Stimulated activated naive CD8-positive, alpha-beta T cell treated with anti-CD3 and anti-CD28 coated beads, Interleukin-15, amount 100 ng/mL, for 72 hours (primary cell): Measurements from ENCODE around the gene AKAP6.

Source experiments
- ATAC-seq: fragments of 150-1000 bp; cut with Tn5 transposase; 2 replicates; pipeline ENCODE4 v1.10.0; 2021; ENCODE audit warnings: mild to moderate bottlenecking, moderate library complexity
- DNase-seq, 2 donors: peaks; one replicate each; pipeline ENCODE4 v3.0.0; 2021 to 2022
- H3K27ac Mint-ChIP-seq, 2 donors: one replicate each; pipeline ENCODE4 v1.8.0; 2022; ENCODE audit warnings: mild to moderate bottlenecking in 2 of 2, mixed read lengths in 2 of 2, moderate library complexity in 2 of 2
- H3K27me3 Mint-ChIP-seq: one replicate; pipeline ENCODE4 v1.8.0; 2022; ENCODE audit warnings: mixed read lengths
- H3K4me1 Mint-ChIP-seq: one replicate; pipeline ENCODE4 v1.8.0; 2022; ENCODE audit warnings: mild to moderate bottlenecking, mixed read lengths
- H3K4me3 Mint-ChIP-seq, 2 donors: one replicate each; pipeline ENCODE4 v1.8.0; 2022; ENCODE audit warnings: mild to moderate bottlenecking in 2 of 2, mixed read lengths in 2 of 2, moderate library complexity in 1 of 2
- H3K9me3 Mint-ChIP-seq, 2 donors: one replicate each; pipeline ENCODE4 v1.8.0; 2022; ENCODE audit warnings: mixed read lengths in 2 of 2

The AKAP6 gene

DNA sequence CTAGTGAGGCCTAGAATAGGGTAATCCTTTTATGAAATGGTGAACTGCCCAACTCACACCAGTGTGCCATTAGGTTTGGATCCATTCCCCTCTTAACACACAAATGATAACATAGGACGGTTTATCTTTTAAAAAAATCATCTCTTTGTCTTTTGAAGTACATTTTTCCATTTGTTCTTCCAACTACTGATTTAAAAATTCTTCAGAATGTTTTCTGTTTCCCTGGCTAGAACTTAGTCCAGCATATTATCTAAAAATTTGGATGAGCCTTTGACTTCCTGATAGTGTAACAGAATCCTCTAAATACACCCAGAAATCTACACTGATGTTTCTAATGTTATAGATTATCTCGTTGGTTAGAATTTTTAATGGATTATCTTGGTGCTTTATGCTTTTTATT lies 359.8 kb downstream of the AKAP6 start:
- H3K9me3 Mint-ChIP-seq = no peaks in the 10 kb centered on the region
- no peak for ATAC-seq
- no peak for DNase-seq

DNA sequence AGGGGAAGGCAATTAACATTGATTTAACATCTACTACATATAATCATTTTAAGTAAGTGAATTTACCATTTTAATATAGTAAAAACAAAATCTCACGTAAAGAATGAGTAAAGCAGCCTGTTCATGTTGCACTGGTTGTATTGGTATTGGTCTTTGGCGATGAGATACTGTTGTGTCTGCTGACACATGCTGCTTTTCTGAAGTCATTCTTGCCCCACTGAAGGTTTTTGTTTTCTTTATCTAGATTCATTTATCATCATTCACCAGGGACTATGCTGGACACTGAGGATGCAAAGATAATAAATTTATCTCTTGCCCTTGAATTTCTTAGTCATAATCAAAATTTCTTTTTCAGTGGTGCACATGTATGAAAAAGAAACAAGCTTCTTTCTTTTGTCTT lies 363.3 kb downstream of the AKAP6 start:
- H3K27me3 Mint-ChIP-seq = no peaks in the 10 kb centered on the region

More for the DNA sequence above, 359.8 kb downstream of the AKAP6 start:
- no peaks in the 10 kb centered on the region for H3K27me3 Mint-ChIP-seq
- H3K4me3 Mint-ChIP-seq = no peak overlapping the region
- no peak overlapping the region for H3K27ac Mint-ChIP-seq
- no peaks in the 10 kb centered on the region for H3K4me1 Mint-ChIP-seq

DNA sequence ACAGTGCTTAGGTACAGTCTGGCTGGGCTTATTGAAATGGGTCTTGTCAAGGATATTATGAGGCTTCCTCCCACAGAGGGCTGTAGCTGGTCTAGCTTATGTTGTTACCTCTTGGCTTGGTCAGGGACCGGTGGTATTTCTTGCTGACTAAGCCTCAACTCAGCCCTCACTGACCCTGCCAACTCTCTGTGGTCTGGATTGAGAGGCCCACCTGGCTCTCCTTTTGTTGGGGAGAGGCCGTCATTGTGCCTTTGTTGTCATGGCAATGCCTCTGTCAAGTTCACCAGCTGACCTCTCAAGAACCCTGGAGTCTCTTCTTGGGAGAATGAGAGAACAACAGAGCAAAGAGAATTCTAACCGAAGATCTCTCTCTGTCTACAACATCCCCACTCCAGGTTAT lies 364.0 kb downstream of the AKAP6 start:
- H3K27me3 Mint-ChIP-seq = no peaks in the 10 kb centered on the region
- DNase-seq (no peak), ATAC-seq (no peak)
- H3K4me1 Mint-ChIP-seq = no peaks in the 10 kb centered on the region
- H3K27ac Mint-ChIP-seq = no peak overlapping the region
- no peak overlapping the region for H3K4me3 Mint-ChIP-seq
- H3K9me3 Mint-ChIP-seq = no peaks in the 10 kb centered on the region

More for the DNA sequence above, 363.3 kb downstream of the AKAP6 start:
- no peak overlapping the region for H3K4me3 Mint-ChIP-seq
- ATAC-seq = no peak
- H3K27ac Mint-ChIP-seq = no peak overlapping the region
- no peaks in the 10 kb centered on the region for H3K9me3 Mint-ChIP-seq
- no peak for DNase-seq
- H3K4me1 Mint-ChIP-seq = no peaks in the 10 kb centered on the region

DNA sequence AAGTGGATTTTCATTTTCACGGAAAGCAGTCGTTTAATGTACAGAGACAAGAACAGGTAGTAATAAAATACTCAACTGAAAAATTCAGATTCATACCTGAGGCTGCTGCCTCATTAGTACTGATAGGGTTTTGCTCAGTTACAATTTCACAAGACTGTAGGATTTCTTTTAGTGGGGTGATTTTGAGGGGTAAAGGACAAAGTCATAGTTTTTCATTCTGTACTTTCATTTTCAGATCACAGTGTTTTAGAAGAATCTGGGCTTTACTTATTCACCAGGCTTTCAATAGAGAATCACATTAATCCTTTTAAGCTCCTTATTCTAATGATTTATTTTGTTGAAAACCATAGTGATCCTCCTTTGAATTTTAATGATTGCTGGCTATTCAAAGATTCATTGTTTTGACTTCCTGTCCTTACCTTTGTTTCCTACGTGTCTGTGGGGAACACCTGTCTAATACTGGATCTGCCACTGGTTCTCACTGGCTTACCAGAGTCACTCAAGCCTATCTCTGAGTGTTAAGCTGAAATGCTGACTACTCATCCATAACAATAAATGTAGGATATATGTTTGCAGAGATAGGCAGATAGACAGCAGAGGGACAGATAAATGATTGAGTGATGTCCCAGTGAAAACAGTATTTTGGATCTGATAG lies 365.8 kb downstream of the AKAP6 start:
- no peak overlapping the region for H3K4me3 Mint-ChIP-seq
- H3K27ac Mint-ChIP-seq = no peak overlapping the region
- H3K4me1 Mint-ChIP-seq = no peaks in the 10 kb centered on the region
- no peak for ATAC-seq
- no peaks in the 10 kb centered on the region for H3K27me3 Mint-ChIP-seq
- H3K9me3 Mint-ChIP-seq = no peaks in the 10 kb centered on the region
- no peak for DNase-seq

DNA sequence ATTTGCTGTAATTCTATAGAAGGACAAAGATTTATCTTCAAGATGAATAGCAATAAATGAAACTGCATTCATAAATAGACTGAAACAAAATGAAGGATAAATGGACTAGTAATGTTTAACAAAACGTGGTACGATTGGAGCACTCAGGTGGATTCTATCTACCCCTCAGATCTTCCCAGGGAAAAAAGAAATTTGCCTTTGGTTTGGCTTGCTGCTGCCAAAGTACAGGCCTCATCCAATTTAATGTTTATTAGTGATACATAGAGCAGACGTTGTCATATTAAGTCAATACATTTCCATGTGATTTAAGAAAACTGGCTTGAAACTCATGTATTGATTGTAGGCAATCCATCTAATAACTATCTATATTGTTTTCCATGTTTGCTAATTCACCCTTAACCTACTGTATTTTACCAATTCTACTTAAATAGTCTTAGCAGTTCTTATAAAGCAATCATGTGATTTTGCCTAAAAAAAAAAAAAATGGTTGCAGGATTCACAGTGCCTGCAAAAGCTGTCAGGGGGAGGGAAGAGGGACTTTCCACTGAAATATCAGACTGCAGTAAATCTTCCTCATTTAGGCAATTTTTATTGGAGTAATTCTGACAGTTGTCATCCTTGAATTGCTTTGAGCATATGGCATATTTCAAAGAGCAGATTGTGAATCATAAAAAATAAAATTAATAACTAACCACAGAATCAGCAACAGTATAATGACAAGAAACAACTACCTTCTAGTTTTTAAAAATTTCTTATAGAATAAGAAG lies 367.4 kb downstream of the AKAP6 start:
- DNase-seq (no peak), ATAC-seq (no peak)
- H3K27ac Mint-ChIP-seq = peak overlapping the region in 1 of 2 donors; percentile 48
- H3K9me3 Mint-ChIP-seq = no peaks in the 10 kb centered on the region
- no peaks in the 10 kb centered on the region for H3K27me3 Mint-ChIP-seq
- no peaks in the 10 kb centered on the region for H3K4me1 Mint-ChIP-seq
- H3K4me3 Mint-ChIP-seq = no peak overlapping the region

DNA sequence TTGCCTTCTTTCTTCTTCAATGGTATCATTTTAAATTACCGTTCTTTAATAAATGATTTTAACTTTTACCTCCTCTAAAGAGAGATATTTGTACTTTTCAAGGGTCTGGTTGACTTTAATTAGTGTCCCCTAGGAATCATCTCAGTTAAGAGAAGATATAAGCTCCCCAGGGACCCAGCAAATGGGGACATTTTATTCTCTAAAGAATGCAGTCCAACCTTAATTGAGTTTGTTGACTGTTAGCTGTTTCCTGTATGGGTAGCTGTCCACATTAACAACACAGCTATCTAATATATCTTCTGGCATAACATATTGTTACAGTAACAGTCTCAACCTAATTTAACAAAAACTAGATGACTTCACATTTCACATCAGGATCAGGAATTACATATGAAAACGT lies 368.0 kb downstream of the AKAP6 start:
- Mint-ChIP-seq H3K4me3 (no peak overlapping the region), H3K27ac (no peak overlapping the region), H3K4me1 (no peaks in the 10 kb centered on the region), H3K27me3 (no peaks in the 10 kb centered on the region), H3K9me3 (no peaks in the 10 kb centered on the region)
- DNase-seq = no peak
- no peak for ATAC-seq

DNA sequence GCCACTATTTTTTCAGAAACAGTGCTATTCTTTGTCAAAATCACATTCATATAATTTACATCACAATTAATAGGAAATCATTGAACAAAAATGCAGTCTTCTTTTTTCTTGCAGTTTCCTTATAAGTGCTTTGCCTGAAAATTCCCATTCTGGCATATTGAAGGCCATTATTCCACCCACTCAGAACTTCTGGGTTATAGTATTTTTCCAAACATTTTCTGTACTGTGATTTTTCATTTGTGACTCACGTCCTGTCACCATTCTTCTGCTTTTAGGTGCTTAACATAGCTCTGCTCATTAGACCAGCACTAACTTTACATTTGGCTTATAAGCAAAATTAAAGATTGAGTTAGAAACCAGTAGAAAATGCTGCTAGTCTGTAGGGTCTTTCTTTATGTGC lies 368.6 kb downstream of the AKAP6 start:
- ATAC-seq (no peak), DNase-seq (no peak)
- Mint-ChIP-seq H3K4me3 (no peak overlapping the region), H3K9me3 (no peaks in the 10 kb centered on the region), H3K27me3 (no peaks in the 10 kb centered on the region), H3K4me1 (no peaks in the 10 kb centered on the region), H3K27ac (no peak overlapping the region)

DNA sequence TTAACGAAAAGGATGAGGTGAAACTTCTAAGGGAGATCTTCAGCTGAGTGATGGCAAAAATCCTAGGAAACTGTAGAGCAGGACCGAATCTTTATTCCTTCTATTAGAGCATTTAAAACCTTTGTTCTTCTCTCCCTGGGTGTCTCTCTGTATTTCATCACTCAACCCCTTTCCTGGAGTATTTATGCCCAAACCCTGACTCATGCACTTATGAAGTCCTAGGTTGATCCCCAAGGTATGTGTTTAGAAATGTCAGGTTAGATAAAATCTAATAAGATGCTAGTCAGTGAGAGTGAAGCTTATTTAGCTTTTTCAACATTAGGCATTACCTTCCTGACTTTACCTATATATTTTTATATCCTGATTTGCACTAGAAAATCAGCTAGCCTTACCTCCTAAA lies 369.7 kb downstream of the AKAP6 start:
- Mint-ChIP-seq H3K4me1 (no peaks in the 10 kb centered on the region), H3K4me3 (no peak overlapping the region), H3K27ac (no peak overlapping the region), H3K9me3 (no peaks in the 10 kb centered on the region), H3K27me3 (no peaks in the 10 kb centered on the region)
- ATAC-seq = no peak
- no peak for DNase-seq

DNA sequence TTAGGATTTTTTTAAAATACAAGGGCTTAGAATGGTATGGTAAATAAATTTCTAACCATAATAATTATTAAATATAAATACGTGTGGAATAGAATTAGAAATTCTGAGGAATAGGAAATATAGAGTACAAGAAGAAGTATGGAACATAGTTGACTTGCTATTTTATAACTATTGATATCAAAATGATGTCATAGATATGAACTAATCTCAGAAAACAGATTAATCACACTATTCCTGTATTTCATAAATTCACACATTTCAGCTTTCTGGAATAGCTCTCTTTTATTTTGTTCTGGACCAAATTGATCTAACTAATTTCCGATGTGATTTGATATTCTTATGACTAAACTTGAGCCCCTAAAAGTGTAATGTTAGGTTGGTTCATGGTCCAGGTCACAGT lies 372.4 kb downstream of the AKAP6 start:
- Mint-ChIP-seq H3K27me3 (no peaks in the 10 kb centered on the region), H3K9me3 (no peaks in the 10 kb centered on the region), H3K27ac (no peak overlapping the region), H3K4me1 (no peaks in the 10 kb centered on the region), H3K4me3 (no peak overlapping the region)
- DNase-seq (no peak), ATAC-seq (no peak)

DNA sequence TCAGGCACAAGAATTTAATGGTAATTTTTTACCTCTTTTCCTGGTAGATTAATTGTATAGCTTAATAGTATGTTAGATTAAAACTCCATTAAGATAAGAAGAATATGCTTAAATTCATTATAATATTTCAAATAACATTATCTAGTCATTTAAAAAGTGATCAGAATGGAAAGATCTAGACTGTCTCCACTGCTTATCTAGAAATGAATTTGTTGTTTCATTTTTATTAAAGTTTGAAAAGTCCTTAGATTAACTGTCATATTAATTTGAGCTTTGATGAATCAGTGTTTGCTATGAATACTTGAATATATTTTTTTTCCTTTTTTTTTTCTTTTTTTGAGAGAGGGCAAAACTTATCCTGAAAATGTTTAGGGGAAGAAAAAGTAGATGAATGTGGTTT lies 373.0 kb downstream of the AKAP6 start:
- H3K4me1 Mint-ChIP-seq = no peaks in the 10 kb centered on the region
- no peak for ATAC-seq
- H3K4me3 Mint-ChIP-seq = no peak overlapping the region
- no peak for DNase-seq
- H3K27me3 Mint-ChIP-seq = no peaks in the 10 kb centered on the region
- no peaks in the 10 kb centered on the region for H3K9me3 Mint-ChIP-seq
- H3K27ac Mint-ChIP-seq = no peak overlapping the region

DNA sequence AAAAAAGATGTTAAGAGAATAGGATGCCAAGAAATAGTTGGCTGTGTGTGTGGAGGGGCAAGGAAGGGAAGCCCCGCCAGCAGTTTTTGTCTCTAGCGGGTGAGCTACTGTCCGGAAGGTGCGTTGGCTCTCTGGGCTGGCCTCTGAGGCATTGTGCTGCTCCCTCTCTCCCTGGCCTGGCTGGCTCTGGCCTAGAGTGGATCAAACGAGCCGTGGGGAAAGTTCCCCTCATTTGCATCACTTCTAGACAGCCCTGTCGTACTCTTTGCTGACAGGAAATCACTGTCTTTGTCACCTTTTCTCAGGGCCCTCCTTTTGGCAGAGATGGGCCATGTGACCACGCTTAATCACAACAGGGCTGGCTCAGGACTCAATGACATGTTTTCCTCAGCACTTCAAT lies 373.5 kb downstream of the AKAP6 start:
- ATAC-seq = peak; percentile 43
- DNase-seq = no peak
- Mint-ChIP-seq H3K27ac (no peak overlapping the region), H3K4me3 (no peak overlapping the region), H3K9me3 (no peaks in the 10 kb centered on the region), H3K4me1 (no peaks in the 10 kb centered on the region), H3K27me3 (no peaks in the 10 kb centered on the region)

DNA sequence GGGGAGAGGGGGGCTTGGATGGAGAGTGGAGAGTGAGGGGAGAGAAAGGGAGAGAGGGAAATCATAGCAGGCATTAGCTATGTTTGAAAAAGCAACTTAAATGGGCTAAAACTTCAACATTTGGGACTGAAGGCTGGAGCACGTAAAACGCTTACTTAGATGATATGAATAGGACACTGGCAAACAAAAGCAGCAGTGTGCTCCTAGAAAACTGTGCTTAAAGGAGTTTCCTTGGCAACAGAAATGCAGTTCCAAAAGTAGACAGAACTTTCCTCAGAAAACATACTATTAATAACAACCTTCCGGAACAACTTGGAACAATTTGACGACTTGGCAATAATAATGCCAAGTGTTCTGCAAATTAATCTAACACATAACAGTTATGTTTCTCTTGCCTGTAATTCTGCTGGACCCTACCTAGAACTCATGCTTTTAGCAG lies 374.1 kb downstream of the AKAP6 start:
- H3K27me3 Mint-ChIP-seq = no peaks in the 10 kb centered on the region
- H3K4me3 Mint-ChIP-seq = no peak overlapping the region
- ATAC-seq (no peak), DNase-seq (no peak)
- H3K4me1 Mint-ChIP-seq = no peaks in the 10 kb centered on the region
- H3K9me3 Mint-ChIP-seq = no peaks in the 10 kb centered on the region
- no peak overlapping the region for H3K27ac Mint-ChIP-seq

DNA sequence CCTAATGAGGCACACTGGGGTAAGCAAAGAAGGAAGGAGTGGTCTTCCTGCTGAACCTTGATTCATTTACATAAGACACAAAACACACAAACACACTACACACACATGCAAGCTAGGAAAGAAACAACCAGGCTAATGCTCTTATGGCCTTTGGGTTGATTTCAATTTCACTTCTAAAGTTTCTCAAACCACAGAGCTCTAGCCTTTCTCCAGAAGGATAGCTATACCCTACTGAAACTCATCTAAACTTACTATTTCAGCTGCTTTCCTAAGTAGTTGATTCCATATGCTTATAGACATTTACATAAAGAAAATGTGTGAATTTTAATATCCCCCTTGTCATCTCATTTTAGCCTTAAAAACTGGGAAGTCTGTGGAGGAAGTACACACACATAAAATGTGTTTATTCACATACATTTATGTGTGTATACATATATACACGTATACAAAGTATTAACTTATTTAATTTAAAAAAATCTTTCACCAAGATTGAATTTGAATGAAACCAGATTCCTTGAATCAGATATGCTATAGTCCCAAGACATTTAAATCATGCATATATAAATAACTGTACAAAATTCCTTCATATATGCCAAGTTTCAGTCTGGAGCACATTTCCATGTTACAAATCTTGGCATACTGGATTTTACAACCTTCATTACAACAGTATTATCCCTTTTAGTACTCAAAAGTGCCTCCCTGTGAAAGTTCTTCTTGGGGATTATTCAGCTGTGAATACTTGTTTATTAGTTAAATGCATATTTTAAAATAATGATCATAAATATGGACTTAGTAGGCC lies 377.8 kb downstream of the AKAP6 start:
- Mint-ChIP-seq H3K9me3 (no peaks in the 10 kb centered on the region), H3K4me3 (no peak overlapping the region), H3K4me1 (no peaks in the 10 kb centered on the region), H3K27ac (no peak overlapping the region), H3K27me3 (no peaks in the 10 kb centered on the region)
- DNase-seq (no peak), ATAC-seq (no peak)

DNA sequence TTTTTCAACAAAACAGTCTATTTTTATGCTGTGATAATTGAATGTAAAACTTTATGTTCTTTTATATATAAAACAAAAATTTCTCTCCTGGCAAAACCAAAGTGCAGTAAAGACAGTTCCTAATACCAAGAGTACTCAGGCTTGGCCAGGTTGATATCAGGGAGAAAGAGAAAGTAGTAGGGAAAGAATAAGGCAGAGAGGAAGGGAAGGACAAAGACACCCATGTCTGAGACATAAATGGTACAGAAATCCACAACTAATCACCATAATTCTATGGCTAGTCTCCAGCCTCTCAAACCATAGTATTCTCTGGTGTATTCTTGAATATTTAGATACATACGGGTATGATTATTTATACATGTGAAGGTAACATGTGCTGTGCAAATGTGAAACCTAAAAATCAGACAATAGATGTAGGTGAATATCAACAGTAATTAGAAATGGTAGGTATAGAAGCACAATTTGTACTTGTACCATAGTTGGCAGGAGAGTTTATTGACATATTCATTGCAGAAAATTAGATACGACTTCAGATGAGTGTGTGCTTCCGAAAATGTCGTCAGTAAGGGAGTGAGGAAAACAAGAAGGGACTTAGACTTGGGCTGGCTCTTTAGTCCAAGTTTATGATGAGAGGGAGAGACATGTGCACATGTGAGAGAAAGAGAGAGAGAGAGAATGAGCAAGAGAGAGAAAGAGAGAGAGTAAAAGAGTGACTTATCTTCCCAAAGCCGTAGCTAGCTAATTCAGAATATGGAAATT lies 378.8 kb downstream of the AKAP6 start:
- Mint-ChIP-seq H3K4me1 (no peaks in the 10 kb centered on the region), H3K27ac (no peak overlapping the region), H3K9me3 (no peaks in the 10 kb centered on the region), H3K27me3 (no peaks in the 10 kb centered on the region), H3K4me3 (no peak overlapping the region)
- DNase-seq = no peak
- no peak for ATAC-seq

DNA sequence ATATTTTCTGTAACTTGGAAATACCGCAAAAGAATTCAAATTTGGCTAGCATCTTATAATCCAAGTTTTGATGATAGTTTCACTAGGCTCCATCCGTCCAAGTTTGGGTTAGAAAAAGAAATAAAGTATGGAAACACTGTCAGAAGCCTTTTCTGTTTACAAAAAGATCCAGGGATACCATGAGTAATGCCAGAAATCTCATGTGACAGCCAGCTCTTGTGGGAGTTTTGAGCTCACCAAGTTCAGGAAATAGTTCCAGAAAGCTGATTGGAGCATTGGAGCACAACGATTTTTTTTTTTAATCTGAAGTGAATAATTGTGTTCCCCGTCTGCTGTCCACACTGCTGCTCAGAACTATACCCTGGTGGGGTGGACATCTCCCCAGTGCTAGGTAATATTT lies 379.9 kb downstream of the AKAP6 start:
- Mint-ChIP-seq H3K27ac (no peak overlapping the region), H3K9me3 (no peaks in the 10 kb centered on the region), H3K4me1 (no peaks in the 10 kb centered on the region), H3K27me3 (no peaks in the 10 kb centered on the region), H3K4me3 (no peak overlapping the region)
- DNase-seq = no peak
- no peak for ATAC-seq
